ENCODE data around the gene PITRM1.

Gene PITRM1

GRCh38 chr10:3110782-3111620, 61.6 kb downstream of the PITRM1 start:
- H3K4me3 Mint-ChIP-seq: no peak overlapping the region
- H3K27me3 Mint-ChIP-seq (ENCODE audit: low read depth): no peaks in the 10 kb centered on the region
- peaks cover 3% of the 10 kb centered on the region for H3K36me3 Mint-ChIP-seq (ENCODE audit: low read depth)
- peaks cover 13% of the 10 kb centered on the region for H3K4me1 Mint-ChIP-seq
- H3K27ac Mint-ChIP-seq: peak overlapping the region in 1 of 3 experiments; percentile 0
- no peaks in the 10 kb centered on the region for H3K9me3 Mint-ChIP-seq
- no peak for TF ChIP-seq CTCF (IDR thresholded peaks at IDR 0.05; ENCODE audit: unreplicated experiment in 3 of 3)

- H3K4me3 Mint-ChIP-seq: no peak overlapping the region
- H3K4me1 Mint-ChIP-seq: peaks cover 13% of the 10 kb centered on the region
- H3K27me3 Mint-ChIP-seq (ENCODE audit: low read depth): no peaks in the 10 kb centered on the region
- H3K9me3 Mint-ChIP-seq: no peaks in the 10 kb centered on the region
- TF ChIP-seq CTCF (IDR thresholded peaks at IDR 0.05; ENCODE audit: unreplicated experiment in 3 of 3): no peak
- H3K27ac Mint-ChIP-seq: no peak overlapping the region
- H3K36me3 Mint-ChIP-seq (ENCODE audit: low read depth): peaks cover 3% of the 10 kb centered on the region
Measured at GRCh38 chr10:3109633-3110032, 62.9 kb downstream of the PITRM1 start.

- Mint-ChIP-seq H3K27me3 (ENCODE audit: low read depth) (no peaks in the 10 kb centered on the region), H3K4me3 (no peak overlapping the region), H3K36me3 (ENCODE audit: low read depth) (peaks cover 7% of the 10 kb centered on the region), H3K4me1 (peaks cover 13% of the 10 kb centered on the region), H3K27ac (no peak overlapping the region), H3K9me3 (no peaks in the 10 kb centered on the region)
- no peak for TF ChIP-seq CTCF (IDR thresholded peaks at IDR 0.05; ENCODE audit: unreplicated experiment in 3 of 3)
Measured at GRCh38 chr10:3109196-3109595, 63.4 kb downstream of the PITRM1 start.

DNA sequence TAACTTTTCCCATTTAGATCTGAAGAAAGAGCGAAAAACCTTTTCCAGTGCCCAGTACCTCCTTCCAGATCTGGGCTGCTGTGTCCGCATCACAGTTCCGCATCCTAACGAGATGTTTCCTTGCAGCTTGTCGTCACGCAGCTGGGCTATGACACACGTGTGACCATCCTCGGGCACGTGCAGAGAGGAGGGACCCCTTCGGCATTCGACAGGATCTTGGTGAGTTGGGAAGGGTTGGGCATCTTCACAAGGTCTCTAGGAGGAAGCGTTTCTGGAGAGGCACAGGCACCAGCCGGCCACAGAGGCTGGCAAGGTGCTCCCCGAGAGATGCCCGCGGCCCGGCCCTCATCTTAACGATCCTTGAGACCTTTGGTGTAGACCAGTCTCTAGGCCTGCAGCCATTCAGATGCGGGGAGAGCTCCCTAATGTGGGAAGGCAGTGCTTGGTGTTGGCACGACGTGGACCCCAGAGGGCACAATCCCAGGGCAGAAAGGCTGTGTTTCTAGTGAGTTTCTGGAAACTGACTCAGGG, 63.9 kb downstream of the PITRM1 start:
- H3K27ac Mint-ChIP-seq: no peak overlapping the region
- peaks cover 8% of the 10 kb centered on the region for H3K36me3 Mint-ChIP-seq (ENCODE audit: low read depth)
- peaks cover under 1% of the 10 kb centered on the region for H3K27me3 Mint-ChIP-seq (ENCODE audit: low read depth)
- no peaks in the 10 kb centered on the region for H3K9me3 Mint-ChIP-seq
- H3K4me3 Mint-ChIP-seq: no peak overlapping the region
- TF ChIP-seq CTCF (IDR thresholded peaks at IDR 0.05; ENCODE audit: unreplicated experiment in 3 of 3): no peak
- peaks cover 13% of the 10 kb centered on the region for H3K4me1 Mint-ChIP-seq

- no peak overlapping the region for H3K27ac Mint-ChIP-seq
- H3K4me3 Mint-ChIP-seq: no peak overlapping the region
- peaks cover 4% of the 10 kb centered on the region for H3K27me3 Mint-ChIP-seq (ENCODE audit: low read depth)
- no peak for TF ChIP-seq CTCF (IDR thresholded peaks at IDR 0.05; ENCODE audit: unreplicated experiment in 3 of 3)
- no peaks in the 10 kb centered on the region for H3K9me3 Mint-ChIP-seq
- peaks cover 14% of the 10 kb centered on the region for H3K4me1 Mint-ChIP-seq
- H3K36me3 Mint-ChIP-seq (ENCODE audit: low read depth): peaks cover 9% of the 10 kb centered on the region
Measured at GRCh38 chr10:3108033-3108432, 64.5 kb downstream of the PITRM1 start.
